Right hindlimb (tissue), 1 donor: ENCODE results near the gene PTPN7.
A peak's percentile ranks its signal among the peaks of the same experiment; 100 is the strongest.
"Not testable (repeated sequence)": the region's sequence is repeated elsewhere in the genome, so short reads cannot be mapped to it uniquely, and the experiment has no call there.

Experiments
- DNase-seq: peaks from one replicate; pipeline ENCODE4 v3.0.0-alpha.2; 2018

PTPN7 gene

DNA sequence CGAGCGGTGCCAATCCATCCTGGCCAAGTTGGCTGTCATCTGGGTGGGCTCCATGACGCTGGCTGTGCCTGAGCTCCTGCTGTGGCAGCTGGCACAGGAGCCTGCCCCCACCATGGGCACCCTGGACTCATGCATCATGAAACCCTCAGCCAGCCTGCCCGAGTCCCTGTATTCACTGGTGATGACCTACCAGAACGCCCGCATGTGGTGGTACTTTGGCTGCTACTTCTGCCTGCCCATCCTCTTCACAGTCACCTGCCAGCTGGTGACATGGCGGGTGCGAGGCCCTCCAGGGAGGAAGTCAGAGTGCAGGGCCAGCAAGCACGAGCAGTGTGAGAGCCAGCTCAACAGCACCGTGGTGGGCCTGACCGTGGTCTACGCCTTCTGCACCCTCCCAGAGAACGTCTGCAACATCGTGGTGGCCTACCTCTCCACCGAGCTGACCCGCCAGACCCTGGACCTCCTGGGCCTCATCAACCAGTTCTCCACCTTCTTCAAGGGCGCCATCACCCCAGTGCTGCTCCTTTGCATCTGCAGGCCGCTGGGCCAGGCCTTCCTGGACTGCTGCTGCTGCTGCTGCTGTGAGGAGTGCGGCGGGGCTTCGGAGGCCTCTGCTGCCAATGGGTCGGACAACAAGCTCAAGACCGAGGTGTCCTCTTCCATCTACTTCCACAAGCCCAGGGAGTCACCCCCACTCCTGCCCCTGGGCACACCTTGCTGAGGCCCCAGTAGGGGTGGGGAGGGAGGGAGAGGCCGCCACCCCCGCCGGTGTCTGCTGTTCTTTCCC, 32.4 kb downstream of the PTPN7 start:
- no peak for DNase-seq

DNA sequence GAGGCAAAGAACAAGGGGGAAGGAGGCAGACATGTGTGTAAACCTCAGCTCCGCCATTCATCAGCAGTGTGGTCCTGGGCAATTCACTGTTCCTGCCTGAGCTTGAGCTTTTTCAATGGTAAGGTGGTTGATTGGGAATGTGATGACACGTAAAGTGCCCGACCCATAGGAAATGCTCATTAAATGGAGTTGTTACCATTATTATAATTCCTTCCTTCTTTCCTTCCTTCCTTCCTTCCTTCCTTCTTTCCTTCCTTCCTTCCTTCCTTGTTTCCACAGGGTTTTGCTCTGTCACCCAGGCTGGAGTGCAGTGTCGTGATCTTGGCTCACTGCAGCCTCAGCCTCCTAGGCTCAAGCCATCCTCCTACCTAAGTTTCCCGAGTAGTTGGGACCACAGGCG, 33.3 kb downstream of the PTPN7 start:
- no peak for DNase-seq

DNA sequence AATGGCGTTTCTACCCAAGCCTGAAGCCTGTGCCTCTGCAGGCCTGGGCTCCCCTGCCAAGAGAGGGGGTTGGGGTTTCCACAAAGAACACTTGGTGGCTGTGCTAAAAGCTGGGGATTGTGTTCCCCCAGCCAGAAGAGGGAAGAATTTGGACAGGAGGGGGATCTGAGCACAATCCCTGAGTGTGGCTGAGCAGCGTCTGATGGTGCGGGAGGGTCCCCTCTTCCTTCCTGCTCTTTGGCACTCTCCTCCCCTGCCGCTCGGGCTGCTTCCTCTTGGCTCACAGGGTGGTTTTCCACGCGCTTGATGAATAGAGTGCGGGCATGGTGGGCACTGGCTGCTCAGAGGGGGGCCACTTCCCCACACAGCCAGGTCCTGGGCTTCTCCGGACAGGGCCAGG, 34.0 kb downstream of the PTPN7 start:
- DNase-seq, result no peak

DNA sequence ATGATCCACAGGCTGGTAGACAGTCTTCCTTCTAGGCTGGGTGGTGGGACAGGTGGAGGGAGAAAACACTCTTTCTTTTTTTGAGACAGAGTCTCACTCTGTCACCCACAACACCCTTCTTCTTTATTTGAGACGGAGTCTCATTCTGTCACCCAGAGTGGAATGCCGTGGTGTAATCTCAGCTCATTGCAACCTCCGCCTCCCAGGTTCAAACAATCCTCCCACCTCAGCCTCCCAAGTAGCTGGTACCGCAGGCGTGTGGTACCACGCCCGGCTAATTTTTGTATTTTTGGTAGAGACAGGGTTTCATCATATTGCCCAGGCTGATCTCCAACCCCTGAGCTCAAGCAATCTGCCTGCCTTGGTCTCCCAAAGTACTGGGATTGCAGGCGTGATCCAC, 34.8 kb downstream of the PTPN7 start:
- DNase-seq, result no peak

DNA sequence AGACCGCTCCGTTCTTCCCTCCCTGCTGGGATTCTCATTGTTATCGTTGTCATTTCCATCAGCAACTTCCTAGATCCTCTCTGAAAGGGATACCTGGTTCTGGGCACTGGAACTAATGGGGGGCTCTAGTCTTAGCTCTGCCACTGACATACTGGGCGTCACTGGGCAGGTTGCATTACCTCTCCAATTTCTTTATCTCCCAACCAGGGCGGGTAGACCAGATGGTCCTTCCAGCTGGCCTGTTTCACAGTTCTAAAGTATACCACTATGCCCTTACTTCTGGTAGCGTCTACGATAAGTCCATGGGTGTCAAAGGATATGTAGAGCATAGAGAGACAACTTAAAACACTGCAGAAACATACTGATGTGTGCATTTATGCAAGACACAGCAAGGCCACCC, 36.3 kb downstream of the PTPN7 start:
- DNase-seq, result no peak

DNA sequence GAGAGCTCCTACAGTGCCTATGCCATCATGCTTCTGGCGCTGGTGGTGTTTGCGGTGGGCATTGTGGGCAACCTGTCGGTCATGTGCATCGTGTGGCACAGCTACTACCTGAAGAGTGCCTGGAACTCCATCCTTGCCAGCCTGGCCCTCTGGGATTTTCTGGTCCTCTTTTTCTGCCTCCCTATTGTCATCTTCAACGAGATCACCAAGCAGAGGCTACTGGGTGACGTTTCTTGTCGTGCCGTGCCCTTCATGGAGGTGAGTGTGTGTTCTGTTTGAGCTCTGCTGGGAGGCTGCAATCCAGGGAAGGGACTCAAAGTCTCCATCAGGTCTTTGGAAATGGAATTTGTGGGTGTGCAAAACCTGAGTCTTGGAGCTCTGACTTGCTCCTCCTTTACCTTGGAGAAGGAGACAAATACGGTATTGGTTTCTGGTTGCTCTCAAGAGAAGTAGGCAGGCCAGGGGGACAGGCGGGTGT, 37.0 kb downstream of the PTPN7 start:
- no peak for DNase-seq

DNA sequence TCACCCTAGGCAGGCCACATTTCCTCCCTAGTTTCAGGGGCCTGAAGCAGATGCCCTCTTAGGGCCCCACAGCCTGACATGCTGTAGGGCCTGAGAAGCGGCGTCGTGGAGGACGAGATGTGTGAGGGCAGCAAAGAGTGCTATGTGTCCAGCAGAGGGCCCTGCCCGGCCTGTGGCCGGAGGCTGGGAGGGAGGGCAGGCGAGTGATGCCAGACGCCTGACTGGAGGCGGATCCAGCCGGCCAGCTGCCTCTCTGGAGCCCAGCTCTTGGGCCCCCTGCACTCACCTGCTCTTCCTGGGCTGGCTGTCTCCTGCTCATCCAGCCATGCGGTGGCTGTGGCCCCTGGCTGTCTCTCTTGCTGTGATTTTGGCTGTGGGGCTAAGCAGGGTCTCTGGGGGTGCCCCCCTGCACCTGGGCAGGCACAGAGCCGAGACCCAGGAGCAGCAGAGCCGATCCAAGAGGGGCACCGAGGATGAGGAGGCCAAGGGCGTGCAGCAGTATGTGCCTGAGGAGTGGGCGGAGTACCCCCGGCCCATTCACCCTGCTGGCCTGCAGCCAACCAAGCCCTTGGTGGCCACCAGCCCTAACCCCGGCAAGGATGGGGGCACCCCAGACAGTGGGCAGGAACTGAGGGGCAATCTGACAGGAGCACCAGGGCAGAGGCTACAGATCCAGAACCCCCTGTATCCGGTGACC, 37.6 kb downstream of the PTPN7 start, which contains the start of gene GPR37L1:
TSS of gene GPR37L1 (plus strand) at position 279 of the 697 bp plus-strand sequence. CDS start at position 326, 47 bp downstream.
- DNase-seq, result no peak

DNA sequence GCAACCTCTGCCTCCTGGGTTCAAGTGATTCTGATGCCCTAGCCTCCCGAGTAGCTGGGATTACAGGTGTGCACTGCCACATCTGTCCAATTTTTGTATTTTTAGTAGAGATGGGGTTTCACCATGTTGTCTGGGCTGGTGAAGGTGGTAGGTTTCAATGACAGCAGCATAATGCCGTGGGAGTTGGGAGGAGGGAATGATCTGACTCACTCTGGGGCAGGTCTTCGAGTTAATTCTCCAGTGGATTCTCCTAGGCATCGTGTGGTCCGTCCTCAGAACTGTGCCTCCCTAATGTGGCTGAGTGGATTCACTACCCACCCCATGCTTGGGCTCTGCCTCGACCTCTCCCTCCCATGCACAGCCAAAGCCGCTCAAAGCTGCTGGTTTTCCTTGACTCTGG, 39.4 kb downstream of the PTPN7 start:
- DNase-seq, result no peak

DNA sequence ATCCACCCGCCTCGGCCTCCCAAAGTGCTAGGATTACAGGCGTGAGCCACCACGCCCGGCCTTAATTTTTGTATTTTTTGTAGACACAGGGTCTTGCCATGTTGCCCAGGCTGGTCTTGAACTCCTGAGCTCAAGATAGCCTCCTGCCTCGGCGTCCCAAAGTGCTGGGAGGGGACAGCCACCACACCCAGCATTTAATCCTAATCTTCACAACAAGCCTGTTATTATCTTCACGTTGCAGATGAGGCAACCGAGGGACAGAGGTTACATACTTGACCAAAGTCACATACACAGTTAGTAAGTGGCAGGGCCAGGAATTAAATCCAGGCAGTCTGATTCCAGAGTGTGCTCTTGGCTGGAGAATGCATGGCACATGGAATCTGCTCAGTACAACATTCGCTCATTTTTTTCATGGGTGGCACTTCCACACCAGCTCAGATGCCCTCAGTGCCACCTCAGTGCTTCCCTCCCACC, 42.5 kb downstream of the PTPN7 start:
- DNase-seq, result no peak

DNA sequence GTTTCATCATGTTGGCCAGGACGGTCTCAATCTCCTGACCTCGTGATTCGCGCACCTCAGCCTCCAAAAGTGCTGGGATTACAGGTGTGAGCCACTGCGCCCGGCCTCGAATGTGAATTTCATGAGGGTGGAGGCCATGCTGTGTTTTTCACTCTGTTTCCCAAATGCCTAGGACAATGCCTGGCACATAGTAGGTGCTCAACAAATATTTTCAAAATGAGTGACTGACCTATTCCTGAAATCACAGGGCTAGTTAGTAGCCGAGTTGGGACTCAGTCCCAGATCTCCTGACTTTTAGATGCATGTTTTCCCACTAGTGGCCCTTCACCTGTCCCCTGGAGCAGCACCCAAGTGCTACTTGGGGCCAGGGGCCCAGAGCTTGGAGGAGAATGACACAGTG, 44.1 kb downstream of the PTPN7 start:
- no peak for DNase-seq

DNA sequence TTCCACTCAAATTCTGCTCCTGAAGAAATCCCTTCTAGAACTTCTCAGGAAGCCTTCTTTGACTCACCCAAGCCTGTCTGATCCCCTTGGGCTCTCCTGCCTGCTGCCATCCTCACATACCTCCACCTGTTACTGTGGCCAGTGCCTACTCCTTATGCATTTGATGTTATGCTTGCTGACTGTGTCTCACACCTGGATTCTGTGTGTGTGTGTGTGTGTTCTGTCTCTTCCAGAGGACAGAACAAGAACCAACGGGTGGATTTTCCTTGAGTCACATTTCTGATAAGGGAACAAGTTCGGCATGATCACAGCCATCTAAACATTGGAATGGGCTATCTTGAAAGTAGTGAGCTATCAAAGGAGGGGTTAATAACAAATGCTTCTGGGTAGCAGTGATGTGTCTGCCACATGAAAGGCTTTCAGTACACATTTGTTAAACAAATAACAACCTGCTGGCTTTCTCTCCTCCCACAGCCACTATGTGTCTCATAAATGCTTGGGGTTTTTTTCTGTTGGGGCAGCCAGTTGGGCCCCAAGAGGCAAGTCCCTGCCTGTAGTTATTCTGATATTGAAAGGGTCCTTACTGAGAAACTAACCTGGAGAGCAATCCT, 46.6 kb downstream of the PTPN7 start:
- DNase-seq, result no peak

DNA sequence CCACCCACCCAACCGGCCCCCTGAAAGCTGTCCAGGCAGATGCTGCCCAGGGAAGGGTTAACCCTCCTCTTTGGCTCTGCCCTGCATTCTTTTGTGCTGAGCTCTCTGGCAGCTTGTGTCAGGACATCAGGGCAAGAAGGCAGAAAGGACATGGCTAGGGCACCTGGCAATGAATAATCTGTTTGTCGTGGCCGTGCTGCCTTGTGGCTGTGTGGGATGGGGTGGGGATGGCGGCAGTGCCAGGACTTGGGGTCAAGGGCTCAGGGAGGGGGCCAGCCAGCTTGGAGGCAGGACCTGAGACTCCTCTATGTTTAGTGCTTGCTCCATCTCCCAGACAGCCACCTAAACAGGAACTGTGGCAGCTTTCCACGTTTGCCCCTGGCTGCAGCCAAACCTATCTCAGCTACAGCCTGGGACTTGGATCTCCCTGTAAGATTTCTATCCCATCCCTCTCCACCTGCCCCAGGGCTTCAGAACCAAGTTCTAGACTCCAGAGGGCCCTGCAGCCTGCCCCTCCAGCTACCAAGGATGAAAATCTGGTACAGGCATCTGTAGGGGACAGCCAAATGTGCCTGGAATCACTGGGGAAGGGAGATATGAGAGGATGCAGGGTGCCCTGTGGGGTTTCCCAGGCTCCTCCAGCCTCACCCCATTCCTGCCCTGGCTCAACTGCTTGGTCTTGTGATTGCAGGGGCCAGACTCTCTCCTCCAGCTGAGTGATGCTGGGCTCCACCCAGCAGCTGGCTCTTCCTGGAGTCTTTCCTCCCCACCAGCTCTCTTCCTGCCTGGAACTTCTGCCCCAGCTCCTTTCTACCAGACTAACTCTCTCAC, 47.3 kb downstream of the PTPN7 start:
- DNase-seq, result peak; percentile 61

DNA sequence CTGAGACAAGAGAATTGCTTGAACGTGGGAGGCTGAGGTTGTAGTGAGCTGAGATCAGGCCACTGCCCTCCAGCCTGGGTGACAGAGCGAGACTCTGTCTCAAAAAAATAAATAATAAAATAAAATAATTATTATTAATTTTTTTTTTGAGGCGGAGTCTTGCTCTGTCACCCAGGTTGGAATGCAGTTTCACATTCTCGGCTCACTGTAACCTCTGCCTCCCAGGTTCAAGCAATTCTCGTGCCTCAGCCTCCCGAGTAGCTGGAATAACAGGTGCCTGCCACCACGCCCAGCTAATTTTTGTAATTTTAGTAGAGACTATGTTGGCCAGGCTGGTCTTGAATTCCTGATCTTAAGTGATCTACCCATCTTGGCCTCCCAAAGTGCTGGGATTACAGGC, 48.8 kb downstream of the PTPN7 start:
- DNase-seq, result not testable (repeated sequence)

DNA sequence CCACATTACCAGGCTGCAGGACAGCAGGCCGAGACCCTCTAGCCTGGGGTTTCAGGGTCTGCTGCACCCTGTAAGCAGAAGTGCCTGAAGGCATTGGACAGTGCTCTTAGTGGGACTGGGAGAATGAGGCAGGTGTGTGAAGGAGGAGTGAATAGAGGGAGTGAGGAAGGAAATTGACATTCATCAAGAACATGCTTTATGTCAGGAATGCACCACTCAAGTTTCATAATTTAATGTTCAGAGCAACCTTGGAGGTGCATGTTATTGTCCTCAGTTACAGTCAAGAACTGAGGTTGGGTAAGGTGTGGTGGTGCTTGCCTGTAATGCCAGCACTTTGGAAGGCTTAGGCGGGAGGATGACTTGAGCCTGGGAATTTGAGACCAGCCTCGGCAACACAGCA, 49.4 kb downstream of the PTPN7 start:
- DNase-seq, result no peak

DNA sequence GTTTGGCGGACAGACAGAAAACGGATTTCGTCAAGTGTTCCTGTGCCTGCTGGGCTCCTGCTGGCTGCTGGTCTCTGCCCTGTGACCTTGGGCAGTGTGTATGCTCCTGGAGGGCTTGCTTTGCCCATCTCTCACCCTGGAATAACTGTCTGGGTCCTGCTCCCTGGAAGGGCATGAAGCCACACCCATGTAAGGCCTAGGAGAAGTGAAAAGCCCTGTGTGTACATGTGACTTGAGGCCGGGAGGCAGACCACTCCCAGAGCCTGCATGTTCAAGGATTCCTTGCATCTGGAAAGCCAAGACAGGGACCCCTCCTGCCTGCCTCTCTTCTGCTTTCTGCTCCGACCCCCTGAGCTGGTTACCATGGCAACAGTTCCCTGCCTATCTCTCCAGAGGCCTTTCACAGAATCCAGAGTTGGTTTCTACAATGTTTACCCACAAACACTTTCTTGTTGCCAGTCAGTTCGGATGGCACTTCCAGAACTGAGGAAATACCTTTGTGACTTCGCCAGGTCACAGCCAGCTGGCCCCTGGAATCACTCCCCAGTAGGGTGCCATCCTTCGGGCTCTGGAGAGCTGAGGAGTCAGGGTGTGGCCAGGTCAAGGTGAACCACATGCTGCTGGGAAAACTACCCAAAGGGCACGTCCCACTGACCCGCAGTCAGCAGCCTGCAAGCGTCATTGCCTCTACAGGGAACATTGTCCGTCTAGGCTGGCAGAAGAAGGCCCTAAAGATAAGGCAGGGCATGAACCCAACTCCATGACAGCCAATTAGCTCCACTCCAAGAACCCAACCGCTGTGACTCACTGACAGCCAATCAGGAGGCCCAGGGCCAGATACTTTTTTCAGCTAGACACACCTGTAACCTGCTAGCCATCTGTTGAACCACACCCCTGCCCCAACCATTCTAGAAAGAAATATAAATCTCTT, 52.3 kb downstream of the PTPN7 start:
- DNase-seq, result no peak

DNA sequence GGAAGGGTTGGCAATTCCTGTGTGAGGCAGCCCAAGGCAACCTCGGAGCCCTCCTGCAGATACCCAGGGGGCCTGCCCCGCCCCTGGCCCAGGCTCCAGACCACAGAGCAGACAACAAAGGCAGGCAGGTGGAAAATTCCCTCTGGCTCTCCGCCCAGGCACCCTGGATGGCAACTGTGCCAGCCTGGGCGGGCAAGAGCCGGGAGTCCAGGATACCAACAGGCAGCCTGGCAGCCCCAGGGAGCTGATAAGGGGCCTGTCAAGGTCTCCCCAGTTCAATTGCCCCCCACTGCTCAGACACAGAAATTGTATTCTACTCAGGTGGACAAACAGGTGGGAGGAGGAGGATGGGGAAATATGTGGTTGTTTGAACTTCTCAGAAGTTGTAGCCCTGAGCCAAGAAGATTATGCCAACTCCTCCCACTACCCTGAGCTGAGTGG, 53.1 kb downstream of the PTPN7 start:
- DNase-seq, result no peak

DNA sequence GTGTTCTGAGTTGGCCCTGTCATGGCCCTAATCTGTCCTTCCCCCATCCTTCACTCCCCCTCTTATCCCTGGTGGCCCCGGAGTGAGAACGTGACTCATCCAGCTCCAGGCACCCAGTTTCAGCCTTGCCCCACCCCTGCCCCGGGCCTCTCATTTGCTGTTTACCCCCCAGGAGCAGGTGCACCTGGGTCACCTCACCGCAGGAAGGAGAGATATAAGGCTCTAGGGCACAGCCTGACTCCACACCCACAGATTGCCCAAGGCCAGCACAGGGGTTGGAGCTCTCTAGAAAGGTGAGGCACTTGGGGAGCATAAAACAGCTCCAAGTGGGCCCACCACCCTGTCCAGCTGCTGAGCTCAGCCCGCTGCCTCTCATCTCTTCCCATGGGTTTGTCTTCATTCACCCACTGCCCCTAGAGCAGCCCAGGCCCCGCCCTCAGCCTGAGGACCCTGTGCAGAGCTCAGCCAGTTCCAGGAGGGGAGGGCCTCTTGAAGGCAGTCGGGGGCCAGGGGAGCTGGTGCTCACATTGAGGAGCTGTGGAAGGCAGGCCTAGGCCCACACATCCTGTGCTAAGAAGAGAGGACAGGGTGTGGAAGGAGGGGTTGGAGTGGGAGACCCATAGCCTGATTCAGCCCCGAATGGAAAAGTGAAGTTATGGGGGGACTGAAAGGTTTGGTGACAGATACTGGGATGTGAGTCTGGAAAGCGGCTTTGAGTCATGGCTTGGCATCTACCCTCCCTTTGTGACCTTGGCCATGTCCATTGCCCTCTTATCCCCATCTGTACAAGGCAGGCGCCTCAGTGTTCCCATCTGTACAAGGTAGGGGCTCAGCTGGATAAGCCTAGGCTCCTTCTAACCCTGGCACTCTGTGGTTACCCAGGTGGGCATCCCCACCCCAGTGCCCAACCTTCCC, 53.8 kb downstream of the PTPN7 start:
- DNase-seq, result no peak

DNA sequence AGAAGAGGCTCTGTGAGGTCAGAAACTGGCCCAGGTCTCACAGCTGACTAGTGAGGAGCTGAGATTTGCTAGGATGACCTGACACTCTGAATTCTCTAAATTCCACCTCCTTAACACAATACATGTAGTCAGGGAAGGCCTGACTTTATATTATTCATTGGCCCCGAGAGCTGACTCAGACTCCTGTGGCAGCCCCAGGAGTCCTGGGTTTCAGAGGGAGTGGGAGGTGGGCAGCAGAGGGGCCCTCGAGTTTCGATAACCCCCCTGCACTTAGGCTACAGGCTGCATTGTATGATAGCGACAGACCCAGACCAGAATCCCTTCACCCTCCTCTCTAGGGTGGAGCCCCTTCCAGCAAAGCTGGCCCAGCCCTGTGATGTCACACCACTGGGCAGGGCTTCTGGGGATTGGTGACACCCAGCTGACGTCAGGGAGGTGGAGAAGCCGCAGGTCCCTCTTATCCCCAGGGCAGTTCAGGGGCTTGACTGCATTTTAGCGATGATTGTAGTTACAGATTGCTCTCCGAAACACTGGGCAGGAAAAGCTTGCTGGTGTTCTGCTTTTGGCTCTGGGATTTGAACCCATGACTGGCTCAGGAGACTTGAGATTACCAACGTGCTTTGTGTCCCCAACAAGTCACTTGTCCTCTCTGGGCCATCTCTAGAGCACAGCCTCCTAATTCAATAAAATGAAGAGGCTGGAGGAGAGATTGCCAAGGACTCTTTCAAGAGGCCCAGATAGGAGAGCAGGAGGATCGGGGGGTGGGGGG, 54.6 kb downstream of the PTPN7 start:
- DNase-seq, result peak; percentile 29

DNA sequence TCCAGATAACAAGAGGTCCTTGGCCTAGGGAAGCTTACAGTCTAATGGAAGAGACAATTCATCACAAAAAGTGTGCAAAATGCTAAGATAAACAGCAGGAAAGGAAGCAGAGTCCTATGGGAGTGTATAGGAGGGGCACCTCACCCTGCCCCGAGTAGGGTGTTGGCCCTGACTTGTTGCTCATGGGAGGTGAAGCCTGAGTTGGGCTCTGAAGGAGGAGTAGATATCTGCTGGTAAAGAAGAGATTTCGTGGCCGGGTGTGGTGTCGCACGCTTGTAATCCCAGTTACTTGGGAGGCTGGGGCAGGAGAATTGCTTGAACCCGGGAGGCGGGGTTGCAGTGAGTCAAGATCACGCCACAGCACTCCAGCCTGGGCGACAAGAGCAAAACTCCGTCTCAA, 56.3 kb downstream of the PTPN7 start:
- DNase-seq, result no peak

DNA sequence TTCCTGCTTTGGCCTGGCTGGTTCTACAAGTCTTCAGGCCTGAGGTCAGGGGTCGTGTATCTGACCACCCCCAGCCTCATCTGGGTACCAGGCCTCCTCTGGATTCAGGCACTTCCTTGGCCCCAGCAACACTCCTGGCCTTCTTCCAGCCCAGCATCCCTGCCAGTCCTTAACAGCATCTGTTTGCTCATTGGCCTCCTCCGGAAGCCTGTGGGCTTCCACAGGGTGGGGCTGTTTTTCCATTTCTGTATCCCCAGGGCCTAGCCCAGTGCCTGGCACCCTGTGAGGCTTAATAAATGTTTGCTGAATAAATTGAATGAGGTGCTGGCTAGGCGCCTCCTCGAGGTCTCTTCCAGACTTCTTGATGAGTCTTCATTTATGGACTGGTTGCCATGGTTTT, 59.2 kb downstream of the PTPN7 start:
- DNase-seq, result no peak
